ENCODE results near the gene CSHL1. TPM values are rescaled to one million over a fixed set of nuclear protein-coding genes. Genes with fewer than 3 reads are reported as not detected.
"Not testable (repeated sequence)": the region's sequence is repeated elsewhere in the genome, so short reads cannot be mapped to it uniquely, and the experiment has no call there.

The CSHL1 gene
- total and polyA plus RNA-seq, 9 donors, result 0.27 to 0.55 (median 0.29) TPM; not detected in 5

DNA sequence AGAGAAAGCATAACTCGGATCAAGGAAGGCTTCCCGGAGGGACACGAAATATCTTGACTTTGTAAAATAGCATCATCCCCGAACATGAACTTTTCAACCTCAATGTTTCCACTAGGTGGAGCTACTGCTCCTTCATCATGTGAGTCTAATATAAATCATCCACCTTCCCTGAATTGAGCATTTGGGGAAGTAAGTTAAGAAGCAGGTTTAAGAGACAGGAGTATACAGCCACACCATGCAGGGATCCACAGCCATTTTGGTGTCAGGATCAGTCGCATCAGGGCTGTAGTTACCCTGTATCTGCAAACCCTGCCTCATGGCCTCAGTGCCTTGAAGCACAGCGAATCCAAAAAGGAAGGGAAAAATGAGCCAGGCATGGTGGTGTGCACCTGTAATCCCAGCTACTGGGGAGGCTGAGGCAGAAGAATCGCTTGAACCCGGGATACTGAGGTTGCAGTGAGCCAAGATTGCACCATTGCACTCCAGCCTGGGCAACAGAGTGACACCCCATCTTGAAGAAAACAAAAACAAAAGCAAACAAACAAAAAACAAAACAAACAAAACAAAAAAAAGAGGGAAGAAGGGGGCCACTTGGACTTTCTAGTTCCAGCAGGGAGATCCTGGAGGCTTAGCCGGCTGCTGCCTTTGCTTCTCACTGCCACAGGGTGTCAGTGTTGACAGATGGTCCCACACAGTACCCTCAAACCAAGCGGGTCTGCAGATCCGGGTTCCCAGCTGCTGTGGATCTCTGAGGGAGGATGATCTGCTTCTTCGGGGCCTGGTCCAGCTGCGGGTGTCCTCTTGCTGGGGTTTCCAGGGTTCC, 21.8 kb downstream of the CSHL1 start:
- not testable (repeated sequence) for H3K4me3 ChIP-seq (ENCODE audit: low read length)

GRCh38 chr17:63885119-63885518, 25.9 kb downstream of the CSHL1 start:
- DNase-seq; H3K9me3 ChIP-seq (replicated peaks; ENCODE audit: control insufficient read depth, low read depth, low read length); H3K4me3 ChIP-seq (ENCODE audit: low read length); H3K4me1 ChIP-seq (ENCODE audit: control insufficient read depth, insufficient read depth, low read length); H3K36me3 ChIP-seq (ENCODE audit: control insufficient read depth, insufficient read depth, low read length); H3K27me3 ChIP-seq (ENCODE audit: control insufficient read depth, insufficient read depth, low read length); H3K27ac ChIP-seq (ENCODE audit: low read length): not testable (repeated sequence)
- WGBS (ENCODE audit: insufficient coverage), result 94% methylated on average over 3 of the region's 11 CpGs

More for the DNA sequence above, 21.8 kb downstream of the CSHL1 start:
- DNase-seq, result peak; percentile 40
- H3K9me3 ChIP-seq (replicated peaks; ENCODE audit: control insufficient read depth, low read depth, low read length); H3K27ac ChIP-seq (ENCODE audit: low read length); H3K4me1 ChIP-seq (ENCODE audit: control insufficient read depth, insufficient read depth, low read length); H3K36me3 ChIP-seq (ENCODE audit: control insufficient read depth, insufficient read depth, low read length); H3K27me3 ChIP-seq (ENCODE audit: control insufficient read depth, insufficient read depth, low read length): not testable (repeated sequence)
- WGBS (ENCODE audit: insufficient coverage), result 30% methylated on average over 4 of the region's 13 CpGs

GRCh38 chr17:63882626-63883126, 28.4 kb downstream of the CSHL1 start:
- not testable (repeated sequence) for H3K9me3 ChIP-seq (replicated peaks; ENCODE audit: control insufficient read depth, low read depth, low read length); H3K4me1 ChIP-seq (ENCODE audit: control insufficient read depth, insufficient read depth, low read length); H3K4me3 ChIP-seq (ENCODE audit: low read length); DNase-seq; H3K36me3 ChIP-seq (ENCODE audit: control insufficient read depth, insufficient read depth, low read length); H3K27me3 ChIP-seq (ENCODE audit: control insufficient read depth, insufficient read depth, low read length); H3K27ac ChIP-seq (ENCODE audit: low read length)
- WGBS (ENCODE audit: insufficient coverage), result 61% methylated on average over 2 of the region's 9 CpGs

- DNase-seq, result peak; percentile 33
Observed at GRCh38 chr17:63881935-63882601, 29.0 kb downstream of the CSHL1 start, which contains the start of gene GH2. TSS of gene GH2 (minus strand) at chr17:63881944. CDS start at chr17:63881801, 143 bp downstream.

DNA sequence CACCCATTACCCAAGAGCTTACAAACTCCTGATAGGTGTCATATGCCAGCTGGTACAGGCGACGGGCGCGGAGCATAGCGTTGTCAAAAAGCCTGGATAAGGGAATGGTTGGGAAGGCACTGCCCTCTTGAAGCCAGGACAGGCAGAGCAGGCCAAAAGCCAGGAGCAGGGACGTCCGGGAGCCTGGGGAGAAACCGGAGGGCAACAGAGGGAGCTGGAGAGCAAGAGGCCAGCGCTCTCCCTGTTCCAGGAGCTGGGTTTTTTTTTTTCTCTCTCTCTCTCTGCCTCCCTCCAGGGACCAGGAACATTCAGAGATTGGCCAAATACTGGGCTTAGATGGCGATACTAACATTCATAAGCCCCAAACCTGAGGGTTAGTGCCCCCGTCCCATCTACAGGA, 29.7 kb downstream of the CSHL1 start:
- WGBS (ENCODE audit: insufficient coverage), result 38% methylated on average over 8 of the region's 11 CpGs
- H3K36me3 ChIP-seq (ENCODE audit: control insufficient read depth, insufficient read depth, low read length); H3K4me1 ChIP-seq (ENCODE audit: control insufficient read depth, insufficient read depth, low read length); DNase-seq; H3K27me3 ChIP-seq (ENCODE audit: control insufficient read depth, insufficient read depth, low read length); H3K4me3 ChIP-seq (ENCODE audit: low read length); H3K27ac ChIP-seq (ENCODE audit: low read length); H3K9me3 ChIP-seq (replicated peaks; ENCODE audit: control insufficient read depth, low read depth, low read length): not testable (repeated sequence)

More at GRCh38 chr17:63881935-63882601, 29.0 kb downstream of the CSHL1 start, which contains the start of gene GH2:
- no peaks in the 10 kb centered on the region for H3K9me3 ChIP-seq (replicated peaks; ENCODE audit: control insufficient read depth, low read depth, low read length)
- H3K4me1 ChIP-seq (ENCODE audit: control insufficient read depth, insufficient read depth, low read length), result no peaks in the 10 kb centered on the region
- H3K4me3 ChIP-seq (ENCODE audit: low read length), result no peak within 1 kb of the TSS
- no peaks in the 10 kb centered on the region for H3K27me3 ChIP-seq (ENCODE audit: control insufficient read depth, insufficient read depth, low read length)
- 57% methylated on average over 1 of the region's 15 CpGs for WGBS (ENCODE audit: insufficient coverage)
- no peak within 1 kb of the TSS for H3K27ac ChIP-seq (ENCODE audit: low read length)
- no peaks in the 10 kb centered on the region for H3K36me3 ChIP-seq (ENCODE audit: control insufficient read depth, insufficient read depth, low read length)

DNA sequence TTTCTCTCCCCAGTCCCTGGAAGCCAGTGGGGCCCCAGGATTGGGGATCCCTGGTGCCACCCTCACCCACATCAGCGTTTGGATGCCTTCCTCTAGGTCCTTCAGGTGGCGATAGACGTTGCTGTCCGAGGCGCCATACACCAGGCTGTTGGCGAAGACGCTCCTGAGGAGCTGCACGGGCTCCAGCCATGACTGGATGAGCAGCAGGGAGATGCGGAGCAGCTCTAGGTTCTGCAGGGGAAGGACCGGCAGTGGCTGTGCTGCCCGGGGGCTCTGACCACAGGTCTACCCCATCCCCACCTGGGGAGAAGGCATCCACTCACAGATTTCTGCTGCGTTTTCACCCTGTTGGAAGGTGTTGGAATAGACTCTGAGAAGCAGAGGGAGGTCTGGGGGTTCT, 30.4 kb downstream of the CSHL1 start:
- Histone ChIP-seq H3K4me1 (ENCODE audit: control insufficient read depth, insufficient read depth, low read length) (no peaks in the 10 kb centered on the region), H3K36me3 (ENCODE audit: control insufficient read depth, insufficient read depth, low read length) (no peaks in the 10 kb centered on the region), H3K27ac (ENCODE audit: low read length) (no peak overlapping the region), H3K9me3 (replicated peaks; ENCODE audit: control insufficient read depth, low read depth, low read length) (no peaks in the 10 kb centered on the region), H3K4me3 (ENCODE audit: low read length) (no peak overlapping the region), H3K27me3 (ENCODE audit: control insufficient read depth, insufficient read depth, low read length) (no peaks in the 10 kb centered on the region)
- 86% methylated on average over 8 of the region's 12 CpGs for WGBS (ENCODE audit: insufficient coverage)
- DNase-seq, result no peak

DNA sequence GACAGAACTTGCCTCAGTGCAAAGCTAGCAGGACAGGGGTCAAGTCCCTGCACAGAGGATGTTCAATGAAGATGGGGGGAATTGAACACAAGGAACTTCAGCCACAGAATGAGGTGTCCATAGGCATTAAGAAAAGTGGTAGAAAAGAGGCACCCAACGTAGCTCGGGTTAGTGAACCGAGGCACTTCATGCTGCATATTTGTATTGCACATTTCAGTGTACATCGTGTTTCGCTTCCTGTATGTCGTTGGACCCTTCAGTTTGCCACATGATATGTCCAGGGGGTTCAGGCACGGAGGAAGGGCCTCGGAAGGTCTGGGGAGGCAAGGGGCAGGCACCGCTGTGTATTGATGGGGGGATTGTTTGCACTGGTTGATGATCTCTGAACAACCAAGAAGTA, 32.6 kb downstream of the CSHL1 start:
- H3K4me1 ChIP-seq (ENCODE audit: control insufficient read depth, insufficient read depth, low read length); H3K27ac ChIP-seq (ENCODE audit: low read length); H3K9me3 ChIP-seq (replicated peaks; ENCODE audit: control insufficient read depth, low read depth, low read length); DNase-seq; H3K4me3 ChIP-seq (ENCODE audit: low read length); H3K27me3 ChIP-seq (ENCODE audit: control insufficient read depth, insufficient read depth, low read length); H3K36me3 ChIP-seq (ENCODE audit: control insufficient read depth, insufficient read depth, low read length): not testable (repeated sequence)
- WGBS (ENCODE audit: insufficient coverage), result 79% methylated on average over 6 of the region's 9 CpGs

- H3K27ac ChIP-seq (ENCODE audit: low read length); H3K27me3 ChIP-seq (ENCODE audit: control insufficient read depth, insufficient read depth, low read length); H3K36me3 ChIP-seq (ENCODE audit: control insufficient read depth, insufficient read depth, low read length); H3K9me3 ChIP-seq (replicated peaks; ENCODE audit: control insufficient read depth, low read depth, low read length); H3K4me3 ChIP-seq (ENCODE audit: low read length); DNase-seq; H3K4me1 ChIP-seq (ENCODE audit: control insufficient read depth, insufficient read depth, low read length): not testable (repeated sequence)
- 100% methylated on average over 1 of the region's 6 CpGs for WGBS (ENCODE audit: insufficient coverage)
Observed at GRCh38 chr17:63874693-63875092, 36.4 kb downstream of the CSHL1 start.

DNA sequence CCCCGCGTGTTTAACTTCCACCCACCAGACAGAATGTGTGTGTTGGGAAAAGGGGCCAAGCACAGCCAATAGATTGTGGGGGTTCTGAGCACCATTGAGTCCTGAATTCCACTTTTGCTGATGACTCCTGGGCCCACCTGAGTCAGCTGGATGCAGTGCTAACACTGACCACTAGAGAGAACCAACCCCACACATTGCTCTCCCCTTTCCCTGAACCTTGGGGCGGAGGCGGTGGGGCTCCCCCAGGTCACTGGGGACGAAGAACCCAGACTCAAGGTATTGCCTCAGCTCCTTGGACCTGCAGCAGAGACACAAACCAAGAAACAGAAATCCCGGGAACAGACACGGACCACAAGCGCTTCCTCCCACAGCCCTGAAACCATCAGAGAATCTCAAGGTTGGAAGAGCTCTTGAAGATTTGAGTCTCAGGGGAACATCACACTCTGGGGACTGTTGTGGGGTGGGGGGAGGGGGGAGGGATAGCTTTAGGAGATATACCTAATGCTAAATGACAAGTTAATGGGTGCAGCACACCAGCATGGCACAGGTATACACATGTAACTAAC, 36.9 kb downstream of the CSHL1 start:
- H3K27me3 ChIP-seq (ENCODE audit: control insufficient read depth, insufficient read depth, low read length); H3K36me3 ChIP-seq (ENCODE audit: control insufficient read depth, insufficient read depth, low read length); H3K27ac ChIP-seq (ENCODE audit: low read length); H3K9me3 ChIP-seq (replicated peaks; ENCODE audit: control insufficient read depth, low read depth, low read length); DNase-seq; H3K4me1 ChIP-seq (ENCODE audit: control insufficient read depth, insufficient read depth, low read length); H3K4me3 ChIP-seq (ENCODE audit: low read length): not testable (repeated sequence)
- no CpG with 5 or more reads among the region's 8 CpGs for WGBS (ENCODE audit: insufficient coverage)

DNA sequence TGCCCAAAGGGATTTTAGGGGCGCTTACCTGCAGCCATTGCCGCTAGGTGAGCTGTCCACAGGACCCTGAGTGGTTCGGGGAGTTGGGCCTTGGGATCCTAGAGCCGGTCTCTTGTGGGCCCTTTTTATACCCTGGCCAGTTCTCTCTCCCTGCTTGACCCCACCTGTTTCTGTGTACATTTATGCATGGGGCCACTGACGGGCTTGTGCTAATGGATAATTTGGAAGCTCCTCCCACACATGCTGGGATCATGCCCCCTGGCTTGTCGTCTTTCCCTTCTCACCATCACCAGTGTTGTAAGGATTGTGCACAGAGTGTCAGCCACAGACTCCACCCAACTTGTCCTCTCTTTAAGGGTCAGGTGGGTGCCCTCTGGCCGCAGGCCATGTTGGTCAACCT, 37.5 kb downstream of the CSHL1 start, which contains the start of gene CSH2:
Gene CSH2, minus strand, starts transcription at position 101 of the 400 bp plus-strand sequence. Its CDS starts 63 bp downstream, at position 38.
- no CpG with 5 or more reads among the region's 7 CpGs for WGBS (ENCODE audit: insufficient coverage)
- H3K9me3 ChIP-seq (replicated peaks; ENCODE audit: control insufficient read depth, low read depth, low read length); H3K27me3 ChIP-seq (ENCODE audit: control insufficient read depth, insufficient read depth, low read length); H3K36me3 ChIP-seq (ENCODE audit: control insufficient read depth, insufficient read depth, low read length); DNase-seq; H3K4me1 ChIP-seq (ENCODE audit: control insufficient read depth, insufficient read depth, low read length); H3K4me3 ChIP-seq (ENCODE audit: low read length); H3K27ac ChIP-seq (ENCODE audit: low read length): not testable (repeated sequence)

All from muscle of leg (tissue), 11 donors.